SH-SY5Y (cell line): ENCODE data around the gene N4BP2.

Experiments used
- GATA2 ChIP-seq: IDR thresholded peaks from 2 replicates; pipeline ENCODE4 v1.6.1; 2011; ENCODE audit warnings: mild to moderate bottlenecking, low read depth, low read length
- GATA3 ChIP-seq: IDR thresholded peaks from 2 replicates; pipeline ENCODE4 v1.6.1; 2011; ENCODE audit warnings: low read depth, mild to moderate bottlenecking, low read length, moderate library complexity

GRCh38 chr4:40038977-40039376 is 17.7 kb upstream of the N4BP2 start:
- no peak for TF ChIP-seq GATA3
- TF ChIP-seq GATA2, result no peak
